Omental fat pad (tissue), 4 donors: ENCODE results near the gene DSCAML1. TPM values are rescaled to one million over a fixed set of nuclear protein-coding genes. Genes with fewer than 3 reads are reported as not detected.

Experiments used
- ATAC-seq: fragments of 150-250 bp; one replicate; pipeline ENCODE4 v1.9.1; 2016; ENCODE audit warnings: mild to moderate bottlenecking, moderate library complexity; ENCODE audit not compliant: low FRiP score
- DNase-seq: peaks from one replicate; pipeline ENCODE4 v3.0.0-alpha.2; 2019; ENCODE audit warnings: low spot score
- total RNA-seq, 4 donors: library from RNA; depleted of rRNA; stranded (reverse); fragments of >200 nt; gene quantifications; one replicate each; pipeline ENCODE4 v1.1.0, GENCODE V29; 2016
- TF ChIP-seq, protein P1 (sequence below), 3 donors: fragments of 450-650 bp; IDR thresholded peaks; one replicate each; pipeline ENCODE4 v1.5.1; 2016 to 2017; ENCODE audit warnings: antibody characterized with exemption in 3 of 3, mild to moderate bottlenecking in 3 of 3, moderate library complexity in 2 of 3

DSCAML1 gene
- total RNA-seq, 4 donors from 2014 or later: 0.95 to 10.9 (median 3.9) TPM

DNA sequence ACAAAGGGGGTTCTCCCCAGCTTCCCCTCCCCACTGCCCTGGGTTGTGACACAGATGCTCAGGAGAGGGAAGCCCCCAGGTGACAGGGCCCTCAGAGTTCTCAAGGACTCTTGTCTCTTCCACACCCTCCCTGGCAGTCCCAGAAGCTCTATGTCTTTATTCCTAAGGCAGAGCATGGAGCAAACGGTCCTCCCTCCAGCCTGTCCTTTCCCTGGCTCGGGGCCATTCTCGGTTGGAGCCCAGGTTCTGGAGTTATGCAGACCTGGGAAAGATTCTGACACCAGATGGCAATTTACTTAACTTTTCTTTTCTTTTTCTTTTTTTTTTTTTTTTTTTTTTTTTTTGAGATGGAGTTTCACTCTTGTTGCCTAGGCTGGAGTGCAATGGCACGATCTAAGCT is 282.8 kb downstream of the DSCAML1 start:
- TF ChIP-seq, protein P1, sequence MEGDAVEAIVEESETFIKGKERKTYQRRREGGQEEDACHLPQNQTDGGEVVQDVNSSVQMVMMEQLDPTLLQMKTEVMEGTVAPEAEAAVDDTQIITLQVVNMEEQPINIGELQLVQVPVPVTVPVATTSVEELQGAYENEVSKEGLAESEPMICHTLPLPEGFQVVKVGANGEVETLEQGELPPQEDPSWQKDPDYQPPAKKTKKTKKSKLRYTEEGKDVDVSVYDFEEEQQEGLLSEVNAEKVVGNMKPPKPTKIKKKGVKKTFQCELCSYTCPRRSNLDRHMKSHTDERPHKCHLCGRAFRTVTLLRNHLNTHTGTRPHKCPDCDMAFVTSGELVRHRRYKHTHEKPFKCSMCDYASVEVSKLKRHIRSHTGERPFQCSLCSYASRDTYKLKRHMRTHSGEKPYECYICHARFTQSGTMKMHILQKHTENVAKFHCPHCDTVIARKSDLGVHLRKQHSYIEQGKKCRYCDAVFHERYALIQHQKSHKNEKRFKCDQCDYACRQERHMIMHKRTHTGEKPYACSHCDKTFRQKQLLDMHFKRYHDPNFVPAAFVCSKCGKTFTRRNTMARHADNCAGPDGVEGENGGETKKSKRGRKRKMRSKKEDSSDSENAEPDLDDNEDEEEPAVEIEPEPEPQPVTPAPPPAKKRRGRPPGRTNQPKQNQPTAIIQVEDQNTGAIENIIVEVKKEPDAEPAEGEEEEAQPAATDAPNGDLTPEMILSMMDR (IDR thresholded peaks at IDR 0.05): no peak
- no peak for DNase-seq
- no peak for ATAC-seq

DNA sequence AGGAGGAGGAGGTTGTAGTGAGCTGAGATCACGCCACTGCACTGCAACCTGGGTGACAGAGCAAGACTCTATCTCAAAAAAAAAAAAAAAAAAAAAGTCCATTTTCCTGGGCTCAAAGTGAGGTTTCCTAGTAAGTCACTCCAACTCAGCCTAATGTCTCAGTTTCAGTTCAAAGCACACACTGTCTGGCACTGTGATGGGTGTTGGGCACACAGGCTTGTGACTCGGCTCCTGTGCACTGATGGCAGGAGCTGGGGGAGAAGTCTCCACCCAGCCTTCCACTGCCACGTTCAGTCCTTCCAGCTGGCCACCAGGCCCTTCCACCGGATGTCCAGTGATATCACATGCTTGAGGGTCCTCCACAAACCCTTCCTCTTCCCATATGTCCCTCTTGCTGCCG is 283.4 kb downstream of the DSCAML1 start:
- DNase-seq (no peak), ATAC-seq (no peak)
- TF ChIP-seq, protein P1 (IDR thresholded peaks at IDR 0.05): no peak

- ATAC-seq (no peak), DNase-seq (no peak)
- TF ChIP-seq, protein P1 (IDR thresholded peaks at IDR 0.05): no peak
Measured at GRCh38 chr11:117511931-117512539, 285.0 kb downstream of the DSCAML1 start.

- DNase-seq: no peak
- ATAC-seq: no peak
- TF ChIP-seq, protein P1 (IDR thresholded peaks at IDR 0.05): no peak
Measured at GRCh38 chr11:117511483-117511930, 285.5 kb downstream of the DSCAML1 start.

- no peak for ATAC-seq
- TF ChIP-seq, protein P1 (IDR thresholded peaks at IDR 0.05): no peak
Measured at GRCh38 chr11:117510646-117511045, 286.4 kb downstream of the DSCAML1 start.

GRCh38 chr11:117509543-117509942 is 287.5 kb downstream of the DSCAML1 start:
- DNase-seq (no peak), ATAC-seq (no peak)
- TF ChIP-seq, protein P1 (IDR thresholded peaks at IDR 0.05): no peak

More at GRCh38 chr11:117510646-117511045, 286.4 kb downstream of the DSCAML1 start:
- DNase-seq: no peak

DNA sequence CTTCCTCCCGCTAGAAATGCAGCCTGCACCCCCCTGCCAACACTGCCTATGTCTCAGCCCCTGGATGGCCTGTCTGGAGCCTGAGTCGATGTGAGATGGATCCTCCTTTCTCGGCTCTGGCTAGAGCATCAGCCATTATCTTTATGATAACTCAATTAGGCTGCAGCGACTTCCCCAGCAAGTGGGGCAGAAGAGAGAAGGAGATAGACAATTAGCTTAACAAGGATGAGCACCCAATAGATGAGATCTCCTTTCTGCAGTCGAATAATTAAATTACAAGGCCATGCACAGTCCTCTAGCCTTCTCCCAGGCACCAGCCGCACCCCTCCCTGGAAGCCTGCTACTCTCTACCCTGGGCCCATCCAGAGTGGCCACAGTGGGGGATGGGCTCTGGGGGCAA is 290.0 kb downstream of the DSCAML1 start:
- TF ChIP-seq, protein P1 (IDR thresholded peaks at IDR 0.05): no peak
- no peak for ATAC-seq
- no peak for DNase-seq
